ENCODE results near the gene MAP1LC3B2.
"Not testable (repeated sequence)": the region's sequence is repeated elsewhere in the genome, so short reads cannot be mapped to it uniquely, and the experiment has no call there.

Gene MAP1LC3B2

DNA sequence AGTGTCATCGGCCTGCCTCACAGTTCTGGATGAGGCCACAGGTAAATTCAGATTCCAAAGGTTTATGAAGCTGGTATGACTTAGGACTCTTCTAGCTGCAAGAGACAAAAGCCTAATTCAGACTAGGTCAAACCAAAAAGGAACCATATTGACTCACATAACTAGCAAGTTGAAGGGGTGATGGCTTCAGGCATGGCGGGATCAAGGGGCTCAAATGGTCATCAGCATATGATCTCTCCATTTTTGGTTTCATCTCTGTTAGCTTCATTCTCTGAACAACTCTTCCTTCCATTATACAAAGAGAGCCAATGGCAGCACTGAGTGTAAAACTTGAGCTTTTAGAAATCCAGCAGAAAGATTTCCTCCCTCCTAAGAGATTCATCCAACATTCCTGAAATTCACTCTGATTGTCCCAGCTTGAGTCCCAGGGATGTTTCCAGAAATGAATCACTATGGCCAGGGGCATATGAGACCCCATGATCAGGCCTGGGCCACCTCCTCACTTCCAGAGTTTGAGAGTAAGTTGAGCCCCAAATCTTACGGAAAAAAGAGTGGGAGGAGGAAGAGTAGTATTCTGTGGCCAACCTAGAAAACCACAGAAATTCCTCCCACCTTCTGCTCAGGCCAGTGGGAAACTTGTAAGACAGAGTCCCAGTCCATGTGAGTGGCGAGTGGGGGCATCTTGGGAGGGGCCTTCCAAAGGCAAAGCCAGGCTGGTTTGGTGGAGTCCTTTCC, 2.0 kb upstream of the MAP1LC3B2 start:
- peak in 1 of 2 experiments; percentile 12 for DNase-seq (ENCODE audit: low read depth in 2 of 2)

DNA sequence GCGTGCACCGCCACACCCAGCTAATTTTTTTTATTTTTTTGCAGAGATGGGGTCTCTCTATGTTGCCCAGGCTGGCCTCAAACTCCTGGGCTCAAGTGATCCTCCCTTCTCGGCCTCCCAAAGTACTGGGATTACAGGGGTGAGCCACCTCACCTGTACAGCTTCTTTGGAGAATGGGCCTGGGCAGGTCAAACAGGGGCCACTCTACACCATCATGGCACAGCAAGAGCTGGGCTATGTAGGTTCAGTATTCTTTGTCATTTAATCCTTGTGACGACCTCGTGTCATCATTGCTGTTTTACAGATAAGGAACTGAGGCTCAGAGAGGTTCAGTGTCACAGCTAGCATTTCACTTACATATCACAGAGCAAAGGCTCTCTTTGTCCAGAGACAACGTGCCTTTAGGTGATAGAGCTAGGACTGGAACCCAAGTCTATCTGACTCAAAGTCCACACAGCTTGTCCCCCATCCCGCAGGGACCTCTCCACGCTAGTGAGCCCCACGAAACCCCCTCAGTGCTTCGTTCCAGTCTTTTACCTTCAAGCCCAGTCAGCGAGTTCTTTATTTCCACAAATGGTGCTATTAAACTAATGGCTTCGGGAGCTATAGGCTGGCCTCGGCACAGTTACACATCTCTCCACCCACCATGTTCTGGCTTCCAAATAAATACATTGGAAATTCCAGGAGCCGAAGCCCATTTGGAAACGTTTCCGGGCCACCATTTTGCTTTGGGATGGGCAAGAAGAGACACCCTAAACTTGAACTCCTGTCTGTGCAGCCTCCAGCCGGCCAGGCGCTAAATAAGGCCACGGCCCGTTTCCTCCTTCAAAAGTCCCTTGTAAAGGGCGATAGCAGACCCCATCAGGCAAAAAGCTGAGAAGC, 660 bp upstream of the MAP1LC3B2 start:
- no peak for DNase-seq (ENCODE audit: low read depth in 2 of 2)

GRCh38 chr12:116561181-116561821, 2.1 kb downstream of the MAP1LC3B2 start:
- no peak for DNase-seq (ENCODE audit: low read depth in 2 of 2)

- DNase-seq (ENCODE audit: low read depth in 2 of 2): no peak
Measured at GRCh38 chr12:116562090-116562489, 2.9 kb downstream of the MAP1LC3B2 start.

GRCh38 chr12:116563262-116563661, 4.1 kb downstream of the MAP1LC3B2 start:
- DNase-seq (ENCODE audit: low read depth in 2 of 2): no peak

GRCh38 chr12:116564080-116564479, 4.9 kb downstream of the MAP1LC3B2 start:
- no peak for DNase-seq (ENCODE audit: low read depth in 2 of 2)

- not testable (repeated sequence) for DNase-seq (ENCODE audit: low read depth in 2 of 2)
Measured at GRCh38 chr12:116565221-116565620, 6.0 kb downstream of the MAP1LC3B2 start.

DNA sequence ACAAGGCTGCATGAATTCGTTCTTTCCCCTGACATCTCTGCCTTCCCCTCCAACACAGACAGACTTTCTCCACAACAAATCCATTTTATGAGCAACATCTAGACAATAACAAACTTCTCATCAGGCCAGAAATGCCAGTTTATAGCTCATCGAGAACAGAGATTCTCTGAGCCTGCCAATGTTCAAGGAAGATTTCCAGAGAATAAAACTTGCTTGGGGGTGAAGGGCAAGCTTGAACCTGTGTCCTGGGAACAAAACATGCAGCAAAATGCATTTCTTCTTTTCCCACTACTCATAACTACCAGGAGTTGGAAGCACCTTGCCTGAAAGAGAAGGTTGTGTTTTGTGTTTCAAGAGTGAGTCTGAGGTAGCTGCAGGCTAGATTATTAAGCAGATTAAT, 6.8 kb downstream of the MAP1LC3B2 start:
- DNase-seq (ENCODE audit: low read depth in 2 of 2): no peak

DNA sequence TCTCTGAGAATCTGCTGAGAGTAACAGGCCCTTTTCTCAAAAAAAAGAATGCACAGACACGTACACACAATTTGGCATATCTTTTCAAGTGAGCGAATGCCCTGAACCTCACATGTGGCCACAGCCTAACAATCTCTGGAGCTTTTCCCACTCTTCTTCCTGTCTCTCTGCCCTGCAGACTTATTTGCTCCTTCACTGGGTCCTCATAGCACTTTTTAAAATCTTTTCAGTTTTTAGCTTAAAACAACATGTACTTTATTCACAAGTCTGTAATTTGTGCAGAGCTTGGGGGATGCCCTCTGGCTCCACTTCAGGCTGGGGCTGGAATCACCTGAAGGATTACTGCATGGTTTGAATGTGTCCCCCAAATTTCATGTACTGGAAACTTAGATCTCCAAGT, 9.0 kb downstream of the MAP1LC3B2 start:
- DNase-seq (ENCODE audit: low read depth in 2 of 2): no peak

- no peak for DNase-seq (ENCODE audit: low read depth in 2 of 2)
Measured at GRCh38 chr12:116571089-116571488, 11.9 kb downstream of the MAP1LC3B2 start.

DNA sequence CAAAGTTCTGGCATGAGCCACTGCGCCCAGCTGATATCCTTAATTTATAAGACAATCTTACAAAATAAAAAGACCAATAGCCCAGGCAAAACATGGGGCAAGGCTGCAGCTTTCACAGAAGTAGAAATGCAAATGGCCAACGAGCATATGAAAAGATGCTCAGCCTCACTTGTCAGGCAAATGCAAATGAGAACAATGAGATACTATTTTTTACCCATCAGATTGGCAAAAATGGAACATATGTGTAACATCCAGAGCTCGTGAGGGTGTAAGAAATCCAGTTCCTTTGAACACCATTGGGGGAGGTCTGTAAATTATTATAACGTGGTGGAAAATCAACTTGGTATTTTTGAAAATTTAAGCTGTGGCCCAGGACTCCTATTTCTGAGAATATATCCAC, 14.6 kb downstream of the MAP1LC3B2 start:
- DNase-seq (ENCODE audit: low read depth in 2 of 2): no peak

GRCh38 chr12:116575754-116576153, 16.6 kb downstream of the MAP1LC3B2 start:
- not testable (repeated sequence) for DNase-seq (ENCODE audit: low read depth in 2 of 2)

DNA sequence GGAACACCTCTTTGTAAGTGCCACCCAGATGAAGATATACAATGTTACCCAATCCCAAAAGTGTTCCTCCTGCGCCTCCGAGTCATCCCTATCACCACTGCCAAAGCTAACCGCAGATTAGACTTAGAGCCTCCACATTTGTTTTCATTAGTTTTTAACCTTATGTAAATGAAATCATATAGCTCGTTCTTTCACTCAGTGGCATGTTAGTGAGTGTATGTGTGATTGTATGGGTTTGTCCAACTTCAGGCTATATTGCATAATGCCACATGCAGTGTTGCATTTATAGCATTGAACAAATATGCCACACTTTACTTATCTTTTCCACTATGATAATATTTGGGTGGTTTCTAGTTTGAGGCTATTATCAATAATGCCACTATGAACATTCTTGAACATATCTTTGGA, 18.0 kb downstream of the MAP1LC3B2 start:
- DNase-seq (ENCODE audit: low read depth in 2 of 2): no peak

DNA sequence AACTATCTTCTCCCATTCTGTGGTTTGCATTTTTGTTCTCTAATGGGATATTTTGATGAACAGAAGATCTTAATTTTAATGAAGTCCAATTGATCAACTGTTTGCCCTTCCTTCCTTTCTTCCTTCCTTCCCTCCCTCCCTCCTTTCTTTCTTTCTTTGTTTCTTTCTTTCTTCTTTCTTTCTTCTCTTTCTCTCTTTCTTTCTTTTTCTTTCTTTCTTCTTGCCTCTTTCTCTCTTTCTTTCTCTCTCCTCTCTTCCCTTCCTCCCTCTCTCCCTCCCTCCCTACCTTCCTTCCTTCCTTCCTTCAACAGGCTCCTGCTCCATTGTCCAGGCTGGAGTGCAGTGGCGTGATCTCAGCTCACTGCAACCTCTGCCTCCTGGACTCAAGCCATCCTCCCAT, 18.9 kb downstream of the MAP1LC3B2 start:
- DNase-seq (ENCODE audit: low read depth in 2 of 2): no peak

DNA sequence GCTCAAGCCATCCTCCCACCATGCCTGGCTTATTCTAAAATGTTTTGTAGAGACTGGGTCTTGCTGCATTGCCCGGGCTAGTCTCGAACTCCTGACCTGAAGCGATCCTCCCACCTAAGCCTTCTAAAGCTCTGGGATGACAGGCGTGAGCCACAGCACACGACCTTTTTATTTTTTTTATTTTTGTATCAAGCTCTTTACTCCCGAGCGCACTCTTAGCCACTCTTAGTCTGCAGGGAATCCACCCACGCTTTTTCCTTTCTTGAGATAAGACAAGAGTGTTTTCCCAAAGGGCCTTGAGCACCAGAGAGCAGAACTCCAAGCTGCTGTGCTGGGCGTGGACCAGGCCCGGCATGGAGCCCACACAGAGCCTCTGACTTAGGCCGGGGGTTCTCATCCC, 23.4 kb downstream of the MAP1LC3B2 start:
- no peak for DNase-seq (ENCODE audit: low read depth in 2 of 2)

GRCh38 chr12:116583129-116583694, 24.0 kb downstream of the MAP1LC3B2 start:
- no peak for DNase-seq (ENCODE audit: low read depth in 2 of 2)

GRCh38 chr12:116587270-116587669, 28.1 kb downstream of the MAP1LC3B2 start:
- DNase-seq (ENCODE audit: low read depth in 2 of 2): no peak

DNA sequence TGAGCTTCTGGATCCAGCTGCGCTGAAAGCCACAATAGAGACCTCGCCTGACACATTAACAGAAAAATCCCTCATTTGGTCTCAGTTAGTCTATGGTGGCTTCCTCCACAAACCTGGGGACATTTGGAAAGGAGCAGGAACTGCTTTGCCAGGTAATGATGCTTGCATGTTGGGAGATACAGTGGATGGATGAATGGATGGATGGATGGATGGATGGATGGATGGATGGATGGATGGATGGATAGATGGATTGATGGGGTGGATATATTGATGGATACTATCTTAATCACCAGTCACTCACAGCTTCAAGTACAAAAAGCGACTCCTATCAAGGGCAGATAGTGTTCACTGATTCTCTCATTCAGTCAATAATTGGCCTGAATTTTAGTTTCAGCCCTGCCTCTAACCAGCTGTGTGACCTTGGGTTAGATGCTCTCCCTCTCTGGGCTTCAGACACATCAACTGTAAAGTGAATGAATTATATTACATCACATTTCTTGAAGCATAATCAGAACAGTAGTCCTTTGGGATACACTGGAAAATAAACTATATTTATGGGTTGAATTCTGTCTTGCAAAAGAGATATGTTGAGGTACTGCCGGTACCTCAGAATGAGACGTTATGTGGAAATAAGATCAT, 29.3 kb downstream of the MAP1LC3B2 start:
- no peak for DNase-seq (ENCODE audit: low read depth in 2 of 2)

DNA sequence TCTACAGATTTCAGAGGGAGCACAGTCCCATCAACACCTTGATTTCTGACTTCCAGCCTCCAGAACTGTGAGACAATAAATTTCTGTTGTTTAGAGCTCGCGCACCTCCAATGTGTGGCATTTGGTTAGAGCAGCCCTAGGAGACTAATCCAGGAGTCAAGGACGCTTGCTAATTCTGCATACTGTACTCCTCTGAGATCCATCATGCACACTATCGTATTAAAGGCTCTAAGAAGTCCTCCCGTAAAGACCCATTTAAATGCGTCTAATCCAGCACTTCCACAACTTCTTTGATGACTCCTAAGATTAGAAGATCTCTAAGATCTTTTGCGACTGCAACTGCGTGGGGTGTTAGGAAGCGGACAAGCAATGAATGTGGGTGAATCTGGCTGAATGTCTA, 30.4 kb downstream of the MAP1LC3B2 start:
- DNase-seq (ENCODE audit: low read depth in 2 of 2): no peak

- no peak for DNase-seq (ENCODE audit: low read depth in 2 of 2)
Measured at GRCh38 chr12:116590561-116590960, 31.4 kb downstream of the MAP1LC3B2 start.

GRCh38 chr12:116591855-116592637, 32.9 kb downstream of the MAP1LC3B2 start:
- DNase-seq (ENCODE audit: low read depth in 2 of 2): no peak
